Amniotic epithelial cell (primary cell): ENCODE data around the gene CCNQ.
"Not testable (repeated sequence)": the region's sequence is repeated elsewhere in the genome, so short reads cannot be mapped to it uniquely, and the experiment has no call there.

Experiments used
- DNase-seq: peaks from one replicate; pipeline ENCODE4 v3.0.0-alpha.2; 2010; ENCODE audit warnings: low read depth

Gene CCNQ

GRCh38 chrX:153623310-153624029, 24.5 kb upstream of the CCNQ start:
- DNase-seq, result no peak

GRCh38 chrX:153622661-153623309, 23.8 kb upstream of the CCNQ start:
- DNase-seq, result peak; percentile 90

- DNase-seq, result no peak
Measured at GRCh38 chrX:153621949-153622598, 23.1 kb upstream of the CCNQ start.

- no peak for DNase-seq
Measured at GRCh38 chrX:153620576-153620975, 21.6 kb upstream of the CCNQ start.

- DNase-seq, result no peak
Measured at GRCh38 chrX:153614818-153615217, 15.9 kb upstream of the CCNQ start.

- no peak for DNase-seq
Measured at GRCh38 chrX:153612413-153612812, 13.5 kb upstream of the CCNQ start.

GRCh38 chrX:153611298-153612095, 12.6 kb upstream of the CCNQ start:
- no peak for DNase-seq

- no peak for DNase-seq
Measured at GRCh38 chrX:153610836-153611213, 11.9 kb upstream of the CCNQ start.

- peak; percentile 45 for DNase-seq
Measured at GRCh38 chrX:153609917-153610835, 11.2 kb upstream of the CCNQ start.

GRCh38 chrX:153608806-153609205, 9.9 kb upstream of the CCNQ start:
- DNase-seq, result peak; percentile 18

- DNase-seq, result no peak
Measured at GRCh38 chrX:153608376-153608775, 9.4 kb upstream of the CCNQ start.

- DNase-seq, result no peak
Measured at GRCh38 chrX:153606503-153606902, 7.6 kb upstream of the CCNQ start.

GRCh38 chrX:153604666-153605380, 5.9 kb upstream of the CCNQ start:
- DNase-seq, result not testable (repeated sequence)

GRCh38 chrX:153603131-153603656, 4.3 kb upstream of the CCNQ start:
- no peak for DNase-seq

GRCh38 chrX:153602601-153603000, 3.7 kb upstream of the CCNQ start:
- no peak for DNase-seq

GRCh38 chrX:153601511-153602110, 2.7 kb upstream of the CCNQ start:
- no peak for DNase-seq

- no peak for DNase-seq
Measured at GRCh38 chrX:153600921-153601320, 2.0 kb upstream of the CCNQ start.

GRCh38 chrX:153600032-153600373, 1.1 kb upstream of the CCNQ start:
- DNase-seq, result no peak

- peak; percentile 70 for DNase-seq
Measured at GRCh38 chrX:153599192-153600031, 473 bp upstream of the CCNQ start.
